NCI-H82 treated with DMSO at 0.1 percent for 48 hours (cell line): ENCODE data around the gene BLCAP.

Experiments
- DNase-seq: peaks from one replicate; lab custom pipeline; 2025; ENCODE audit not compliant: unreplicated experiment; lab: John Stamatoyannopoulos, UW

The BLCAP gene

DNA sequence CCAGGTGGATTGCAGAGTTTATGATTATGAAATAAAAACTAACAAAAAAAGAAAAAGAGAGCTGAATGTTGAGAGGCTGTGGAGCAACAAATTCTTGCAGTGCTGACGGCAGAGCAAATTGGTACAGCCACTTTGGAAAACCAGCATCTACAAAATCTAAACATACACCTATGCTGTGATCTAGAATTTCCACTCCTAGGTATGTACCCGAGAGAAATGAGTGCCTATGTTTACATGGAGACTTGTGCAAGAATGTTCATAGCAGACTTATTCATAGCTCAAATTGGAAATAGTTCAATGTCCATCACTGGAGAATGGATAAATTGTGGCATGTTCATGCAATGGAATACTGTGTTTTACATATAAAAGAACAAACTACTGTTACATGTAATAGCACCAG is 3.0 kb upstream of the BLCAP start:
- no peak for DNase-seq

DNA sequence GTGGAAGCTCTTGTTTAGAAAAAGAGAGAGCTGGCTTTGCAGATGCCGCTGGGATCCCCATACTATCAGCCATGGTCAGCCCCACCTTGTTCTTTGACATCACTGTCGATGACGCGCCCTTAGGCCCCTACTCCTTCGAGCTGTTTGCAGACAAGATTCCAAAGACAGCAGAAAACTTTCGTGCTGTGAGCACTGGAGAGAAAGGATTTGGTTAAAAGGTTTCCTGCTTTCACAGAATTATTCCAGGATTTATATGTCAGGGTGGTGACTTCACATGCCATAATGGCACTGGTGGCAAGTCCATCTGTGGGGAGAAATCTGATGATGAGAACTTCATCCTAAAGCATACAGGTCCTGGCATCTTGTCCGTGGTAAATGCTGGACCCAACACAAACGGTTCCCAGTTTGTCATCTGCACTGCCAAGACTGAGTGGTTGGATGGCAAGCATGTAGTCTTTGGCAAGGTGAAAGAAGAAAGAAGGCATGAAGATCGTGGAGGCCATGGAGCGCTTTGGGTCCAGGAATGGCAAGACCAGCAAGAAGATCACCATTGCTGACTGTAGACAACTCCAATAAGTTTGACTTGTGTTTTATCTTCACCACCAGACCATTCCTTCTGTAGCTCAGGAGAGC is 2.4 kb upstream of the BLCAP start:
- DNase-seq, result no peak

DNA sequence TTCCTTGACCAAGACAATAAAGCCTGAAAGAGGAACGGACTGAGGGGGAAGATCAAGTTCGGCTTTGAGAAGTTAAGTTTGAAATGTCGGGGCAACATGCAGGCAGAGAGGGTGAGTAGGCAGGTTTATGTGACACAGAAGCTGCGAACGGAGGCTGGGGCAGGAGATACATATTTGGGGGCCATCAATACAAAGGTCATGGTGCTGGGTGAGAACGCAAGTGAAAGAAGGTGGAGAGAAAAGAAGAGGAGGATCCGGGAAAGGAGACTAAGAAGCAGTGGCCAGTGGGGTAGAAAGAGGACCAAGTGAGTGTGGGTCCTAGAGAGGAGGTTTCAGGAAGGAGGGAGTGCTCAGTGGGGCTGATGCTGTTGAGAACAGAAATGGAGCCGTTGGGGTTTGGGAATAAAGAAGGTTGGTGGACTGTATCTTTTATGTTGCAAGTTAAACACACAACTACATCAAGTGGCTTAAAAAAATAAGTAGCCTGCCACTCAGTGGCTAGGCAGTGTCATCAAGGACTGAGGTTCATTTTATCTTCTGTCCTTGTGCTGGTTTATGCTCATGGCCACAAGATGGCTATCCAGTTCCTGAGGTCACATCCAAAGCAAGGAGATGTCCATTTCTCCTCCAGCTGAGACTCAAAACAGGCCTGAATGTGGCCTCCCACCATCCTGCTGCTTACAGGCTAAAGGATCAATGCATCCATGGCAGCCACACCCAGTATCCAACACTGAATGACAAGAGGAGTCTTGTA is 1.7 kb upstream of the BLCAP start:
- no peak for DNase-seq

DNA sequence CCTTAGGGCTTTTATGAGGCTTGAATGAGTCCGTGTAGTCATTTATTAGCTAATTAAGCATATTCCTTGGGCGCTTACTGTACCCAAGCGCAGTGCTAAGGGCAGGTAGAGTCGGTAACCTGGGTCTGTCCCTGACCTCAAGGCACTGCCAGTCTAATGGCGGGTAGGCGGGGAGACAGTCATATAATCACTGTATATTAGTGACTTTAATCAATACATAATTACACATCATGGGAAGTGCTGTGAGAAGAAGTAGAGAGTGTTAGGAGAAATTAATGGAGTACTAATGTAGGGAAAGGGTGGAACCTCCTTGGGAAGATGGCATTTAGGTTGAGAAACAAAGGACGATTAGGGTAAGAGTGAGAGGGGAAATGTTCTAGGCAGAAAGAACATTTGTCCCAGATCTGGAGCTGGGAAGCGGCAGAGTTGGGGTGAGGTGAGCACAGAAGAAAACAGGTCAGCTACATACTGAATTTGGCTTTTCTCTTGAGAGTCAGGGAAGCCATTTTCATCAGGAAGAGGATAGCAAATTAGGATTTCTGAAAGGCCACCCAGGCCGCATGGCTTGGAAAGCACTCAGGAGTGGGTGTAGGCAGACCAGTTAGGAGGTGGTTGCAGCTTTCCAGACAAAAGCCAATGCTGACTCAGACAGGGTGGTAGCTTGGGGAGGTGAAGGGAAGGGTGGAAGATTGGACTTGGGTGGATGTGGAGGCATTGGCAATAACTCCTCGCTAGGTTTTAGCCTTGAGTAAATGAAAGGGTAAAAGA is 954 bp upstream of the BLCAP start:
- no peak for DNase-seq

DNA sequence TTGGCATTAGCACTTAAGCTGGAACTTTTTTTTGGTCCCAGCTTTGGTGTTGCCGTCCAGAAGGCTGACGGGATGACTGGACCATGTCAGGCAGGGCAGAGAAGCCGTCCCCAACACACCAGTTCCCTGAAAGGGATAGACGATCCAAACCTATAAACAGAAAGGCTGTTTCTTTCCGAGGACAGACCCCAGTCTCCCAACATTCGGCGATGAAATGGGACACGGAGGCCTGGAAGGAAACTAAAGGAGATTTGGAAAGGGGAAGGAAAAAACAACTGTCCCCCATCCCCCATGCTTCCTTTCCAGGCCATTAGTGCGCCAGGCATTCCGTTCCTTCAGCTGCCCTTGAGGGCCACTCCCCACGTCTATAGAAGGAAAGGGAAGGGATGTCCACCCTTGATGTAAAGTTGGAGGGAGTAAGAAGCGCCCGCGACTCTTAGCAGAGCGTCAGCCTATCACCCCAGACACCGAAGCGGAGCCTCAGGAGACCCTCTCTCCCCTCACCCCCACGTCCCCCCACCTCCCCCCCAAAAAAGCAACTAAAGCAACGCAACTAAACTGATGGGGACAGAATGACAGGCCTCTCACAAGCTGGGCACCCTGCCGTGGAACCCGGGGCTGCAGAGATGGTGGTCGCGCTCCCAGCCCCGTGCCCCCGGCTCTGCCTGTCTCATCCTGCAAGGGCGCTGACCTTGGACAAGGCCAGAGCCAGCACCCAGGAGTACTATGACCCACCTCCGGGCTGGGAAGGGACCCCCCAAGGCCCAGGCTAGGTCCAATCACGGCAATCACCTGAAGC is 638 bp downstream of the BLCAP start:
- DNase-seq, result no peak

DNA sequence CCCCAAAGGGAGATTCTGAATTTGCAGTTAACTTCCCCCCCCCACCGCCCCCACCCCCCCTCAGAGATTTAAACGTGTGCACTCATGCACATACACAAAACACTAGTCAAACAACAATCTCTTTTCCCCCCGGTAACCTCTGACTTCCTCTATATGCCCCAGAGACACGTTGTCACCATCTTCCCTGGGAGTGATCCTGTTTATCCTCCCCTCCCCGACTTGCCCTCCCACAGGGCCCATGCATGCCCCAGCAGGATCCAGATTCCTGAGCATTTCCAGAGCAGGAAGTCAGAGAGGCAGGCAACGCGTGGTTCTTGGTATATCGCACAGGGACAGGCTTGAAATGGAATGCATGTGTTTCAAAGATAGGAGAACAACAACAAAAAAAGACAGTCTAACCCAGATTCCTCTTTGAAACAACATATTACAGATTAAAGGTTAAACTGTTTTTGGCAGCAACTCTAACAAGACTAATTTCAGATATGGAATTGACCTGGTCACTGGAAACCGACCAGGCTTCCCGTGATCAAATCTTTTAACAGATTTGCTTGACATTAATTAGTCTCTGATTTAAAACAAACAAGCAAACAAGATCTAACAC is 1.3 kb downstream of the BLCAP start:
- DNase-seq, result no peak

DNA sequence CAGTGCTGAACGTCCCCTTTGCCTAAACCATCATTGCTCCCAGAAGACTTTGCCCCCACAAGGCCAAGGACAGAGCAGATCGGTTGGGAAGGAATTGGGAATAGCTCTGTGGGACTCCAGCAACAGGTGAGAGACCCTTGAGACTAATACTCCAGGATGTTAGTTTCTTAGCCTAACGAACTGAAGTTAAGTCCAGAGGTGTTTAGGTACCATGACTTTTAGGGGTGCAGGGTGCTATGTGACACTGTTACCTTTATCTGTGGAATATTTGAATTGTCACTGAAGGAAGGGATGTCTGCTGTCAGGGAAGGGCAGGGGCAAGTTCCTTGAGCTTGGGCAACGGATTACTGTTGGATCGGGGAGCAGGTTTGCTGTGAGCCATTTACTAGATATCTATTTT is 1.9 kb downstream of the BLCAP start:
- DNase-seq, result no peak

DNA sequence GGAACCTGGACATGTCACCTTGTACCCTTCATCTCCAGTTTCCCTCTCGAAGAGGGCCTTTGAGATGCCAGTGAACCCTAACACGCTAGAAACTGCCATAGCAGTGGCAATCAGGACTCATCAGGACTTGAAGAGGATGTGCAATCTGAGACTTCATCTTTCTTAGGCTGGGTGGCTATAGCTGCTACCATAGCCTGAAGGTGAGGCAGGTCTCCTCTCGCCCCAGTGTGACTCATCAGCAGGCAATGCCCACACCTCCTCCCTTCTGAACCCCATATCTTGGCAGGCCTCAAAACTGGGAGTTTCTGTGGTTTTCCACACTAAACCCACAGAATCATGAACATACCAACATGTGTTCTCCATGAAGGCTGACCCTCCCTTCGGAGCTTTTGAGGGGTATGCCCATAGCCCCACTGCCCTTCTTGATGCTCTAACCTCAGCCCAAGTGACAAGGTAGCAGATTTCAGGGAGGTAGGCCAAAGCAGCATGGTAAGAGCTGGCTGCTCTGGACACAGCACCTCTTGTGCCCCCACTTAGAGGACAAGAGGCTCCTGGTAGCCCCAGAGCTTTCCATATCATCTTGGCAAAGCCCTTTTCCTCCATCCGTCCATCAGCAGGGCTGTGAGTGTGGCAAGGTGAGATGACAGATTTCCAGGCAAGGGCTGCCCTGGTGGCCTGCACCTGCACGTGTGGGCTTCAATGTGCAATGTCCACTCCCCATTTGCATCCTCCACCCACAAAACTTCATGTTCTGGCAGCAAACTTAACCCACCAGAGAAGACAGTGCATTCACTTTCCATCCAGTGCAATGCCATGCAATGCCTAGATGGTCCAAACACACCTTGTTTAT is 2.6 kb downstream of the BLCAP start:
- DNase-seq, result no peak

DNA sequence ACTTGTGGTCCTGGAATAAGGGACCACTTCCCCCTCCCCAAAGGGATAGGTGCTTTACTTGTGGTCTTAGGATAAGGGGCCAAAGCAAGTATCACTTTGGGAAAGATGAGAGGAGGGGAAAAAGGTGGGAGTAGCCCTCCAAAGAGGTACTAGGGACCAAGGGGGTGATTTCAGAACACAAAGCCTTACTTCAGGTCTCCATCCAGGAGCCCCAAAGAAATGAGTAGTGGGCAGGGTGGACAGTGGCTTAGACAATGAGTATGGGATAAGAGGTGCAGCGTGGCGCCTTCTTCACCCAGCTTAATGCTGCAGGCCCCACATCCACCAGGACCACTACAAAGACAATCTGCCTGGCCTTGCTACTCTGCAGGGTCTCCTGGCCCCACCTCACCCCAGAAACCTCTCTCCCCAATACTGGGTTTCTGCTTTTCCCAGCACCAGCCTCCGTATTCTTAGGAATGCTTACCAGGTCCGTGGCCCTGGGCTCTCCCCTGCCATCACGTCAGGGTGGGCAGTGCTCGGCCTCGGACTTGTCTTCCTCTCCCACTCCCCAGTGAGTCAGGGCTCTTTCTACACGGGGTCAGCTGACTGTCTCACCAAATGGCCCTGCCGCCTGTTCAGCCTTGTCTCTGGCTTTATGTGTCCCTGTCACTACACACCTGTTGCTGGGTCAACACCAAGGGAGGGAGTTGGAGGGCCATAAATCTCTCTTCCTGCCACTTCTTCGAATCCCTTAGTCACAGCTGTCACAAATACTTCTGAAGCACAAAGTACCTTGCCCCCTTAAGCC is 3.6 kb downstream of the BLCAP start:
- peak; percentile 93 for DNase-seq

DNA sequence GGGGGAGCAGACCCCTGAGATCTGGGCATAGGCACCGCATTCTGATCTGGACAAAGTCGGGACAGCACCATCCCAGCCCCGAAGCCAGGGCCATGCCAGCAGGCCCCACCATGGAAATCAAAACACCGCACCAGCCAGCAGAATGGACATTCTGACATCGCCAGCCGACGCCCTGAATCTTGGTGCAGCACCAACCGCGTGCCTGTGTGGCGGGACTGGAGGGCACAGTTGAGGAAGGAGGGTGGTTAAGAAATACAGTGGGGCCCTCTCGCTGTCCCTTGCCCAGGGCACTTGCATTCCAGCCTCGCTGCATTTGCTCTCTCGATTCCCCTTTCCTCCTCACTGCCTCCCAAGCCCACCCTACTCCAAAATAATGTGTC is 4.7 kb downstream of the BLCAP start:
- DNase-seq, result no peak

DNA sequence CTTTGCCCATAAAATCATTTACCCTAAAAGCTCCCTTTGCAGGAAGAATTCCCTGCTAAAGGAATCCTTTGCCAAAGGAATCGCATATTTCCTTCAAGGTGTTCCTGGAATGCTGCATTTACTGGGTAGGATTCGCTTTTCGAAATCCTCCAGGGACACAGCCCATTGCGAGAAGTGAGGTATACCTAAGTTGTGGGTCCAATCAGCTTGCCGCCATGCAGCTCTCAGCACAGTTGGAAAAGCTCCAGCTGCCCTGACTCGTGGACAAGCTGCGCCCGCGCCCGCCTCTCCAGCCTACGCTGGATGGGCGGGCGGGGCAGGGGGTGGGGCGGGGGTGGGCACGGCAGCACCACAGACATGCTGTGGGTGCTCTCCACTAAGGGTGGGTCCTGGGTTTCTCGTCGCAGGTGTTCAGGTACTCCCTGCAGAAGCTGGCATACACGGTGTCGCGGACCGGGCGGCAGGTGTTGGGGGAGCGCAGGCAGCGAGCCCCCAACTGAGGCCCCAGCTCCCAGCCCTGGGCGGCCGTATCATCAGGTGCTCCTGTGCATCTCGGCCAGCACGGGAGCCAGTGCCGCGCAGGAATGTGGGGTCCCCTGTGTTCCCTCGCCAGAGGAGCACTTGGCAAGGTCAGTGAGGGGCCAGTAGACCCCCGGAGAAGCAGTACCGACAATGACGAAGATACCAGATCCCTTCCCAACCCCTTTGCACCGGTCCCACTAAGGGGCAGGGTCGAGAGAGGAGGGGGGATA is 5.2 kb downstream of the BLCAP start:
- no peak for DNase-seq

DNA sequence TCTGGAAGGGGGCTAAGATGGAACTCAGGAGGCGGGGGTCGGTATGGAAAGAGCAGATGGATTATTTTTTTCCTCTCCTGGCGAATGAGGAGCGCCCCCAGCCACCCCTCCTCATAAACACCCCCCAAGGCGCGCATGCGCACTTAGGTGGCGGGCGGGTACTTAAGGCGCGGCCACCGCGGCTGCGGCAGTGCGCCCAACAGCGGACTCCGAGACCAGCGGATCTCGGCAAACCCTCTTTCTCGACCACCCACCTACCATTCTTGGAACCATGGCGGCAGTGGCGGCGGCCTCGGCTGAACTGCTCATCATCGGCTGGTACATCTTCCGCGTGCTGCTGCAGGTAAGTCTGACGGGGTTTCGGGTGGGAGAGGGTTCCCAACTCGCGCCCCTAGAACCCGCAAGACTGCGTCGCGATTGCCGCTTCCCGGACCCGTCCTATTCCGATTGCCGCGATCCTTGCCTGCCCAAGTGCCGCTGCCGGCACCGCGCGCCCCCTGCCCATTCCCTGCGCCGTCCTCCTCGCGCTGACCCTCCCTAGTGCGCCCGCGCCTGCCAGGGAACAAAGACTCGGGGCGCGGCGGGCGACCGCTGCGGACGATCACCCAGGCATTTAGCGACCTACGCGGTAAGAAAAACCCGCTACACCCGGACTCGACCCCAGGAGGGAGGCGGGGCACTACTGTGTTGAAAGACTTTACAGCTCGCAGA is 6.5 kb downstream of the BLCAP start, which contains the start of gene NNAT:
NNAT (plus strand) TSS at position 190 of the 711 bp plus-strand sequence; CDS start at position 272, 82 bp downstream.
- no peak for DNase-seq

DNA sequence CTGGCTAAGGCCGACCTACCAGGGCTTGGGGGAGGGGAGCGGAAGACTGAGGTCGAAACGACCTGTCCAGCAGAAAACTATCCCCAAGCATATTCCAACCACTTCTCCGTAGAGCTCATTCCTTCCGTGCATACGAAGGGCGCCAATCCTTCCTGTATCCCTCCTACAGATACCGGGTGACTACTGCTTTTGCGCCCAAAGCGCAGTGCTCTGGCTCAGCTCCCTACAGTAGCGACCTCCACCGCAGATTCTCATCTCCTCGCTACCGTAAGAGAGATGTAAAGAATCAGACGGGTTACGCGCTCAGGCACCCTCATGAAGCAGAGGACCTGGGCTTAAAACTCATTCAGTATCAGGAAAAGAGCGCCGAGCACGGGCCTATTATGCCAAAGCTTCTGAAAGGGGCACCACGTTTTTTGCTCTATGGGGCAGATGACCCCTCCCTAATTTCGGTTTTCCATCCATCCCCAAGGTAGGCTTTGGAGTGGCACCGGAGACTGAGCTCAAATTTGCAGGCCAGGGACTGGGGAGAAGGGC is 7.2 kb downstream of the BLCAP start:
- no peak for DNase-seq

DNA sequence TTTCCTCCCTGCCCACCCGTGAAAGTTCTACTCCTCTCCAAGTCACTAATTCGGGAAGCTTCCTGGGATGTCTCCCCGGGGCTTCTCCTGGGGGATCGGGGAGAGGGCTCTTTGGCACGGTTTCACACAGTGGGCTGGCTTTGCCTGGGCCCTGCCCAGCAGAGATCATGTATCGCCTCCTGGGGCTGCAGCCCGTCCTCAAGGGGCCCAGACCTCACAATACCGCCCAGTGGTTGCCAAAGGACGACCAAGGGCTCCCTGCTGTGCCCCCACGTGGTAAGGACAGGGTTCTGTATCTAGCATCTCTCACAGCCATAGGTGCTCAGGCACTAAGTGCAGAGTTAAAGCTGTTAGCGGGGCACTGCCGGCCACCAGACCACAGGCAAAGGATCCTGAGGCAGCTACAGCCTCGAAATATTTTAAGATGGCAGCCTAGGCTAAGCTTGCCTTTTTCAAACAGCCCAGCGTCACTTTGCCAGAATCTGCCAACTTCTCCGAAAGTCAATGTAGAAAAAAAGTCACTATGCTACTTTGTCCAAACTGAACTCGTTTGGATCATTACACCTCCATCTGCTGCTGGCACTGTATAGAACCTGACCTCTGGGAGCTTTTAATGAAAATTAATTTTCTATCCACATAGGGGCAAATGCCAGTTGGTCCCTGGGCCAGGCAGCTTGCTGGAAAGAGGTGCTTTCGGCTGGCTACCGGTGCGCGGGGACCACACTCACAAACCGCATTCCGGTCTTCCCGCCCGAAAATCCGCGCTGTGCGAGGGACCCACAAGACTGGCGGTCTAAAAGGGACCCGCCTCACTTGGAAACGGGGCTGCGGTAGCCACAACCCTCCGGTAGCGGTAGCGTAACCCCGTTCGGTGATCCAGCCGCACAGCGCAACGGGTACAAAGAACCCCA is 7.9 kb downstream of the BLCAP start:
- DNase-seq, result peak; percentile 57

DNA sequence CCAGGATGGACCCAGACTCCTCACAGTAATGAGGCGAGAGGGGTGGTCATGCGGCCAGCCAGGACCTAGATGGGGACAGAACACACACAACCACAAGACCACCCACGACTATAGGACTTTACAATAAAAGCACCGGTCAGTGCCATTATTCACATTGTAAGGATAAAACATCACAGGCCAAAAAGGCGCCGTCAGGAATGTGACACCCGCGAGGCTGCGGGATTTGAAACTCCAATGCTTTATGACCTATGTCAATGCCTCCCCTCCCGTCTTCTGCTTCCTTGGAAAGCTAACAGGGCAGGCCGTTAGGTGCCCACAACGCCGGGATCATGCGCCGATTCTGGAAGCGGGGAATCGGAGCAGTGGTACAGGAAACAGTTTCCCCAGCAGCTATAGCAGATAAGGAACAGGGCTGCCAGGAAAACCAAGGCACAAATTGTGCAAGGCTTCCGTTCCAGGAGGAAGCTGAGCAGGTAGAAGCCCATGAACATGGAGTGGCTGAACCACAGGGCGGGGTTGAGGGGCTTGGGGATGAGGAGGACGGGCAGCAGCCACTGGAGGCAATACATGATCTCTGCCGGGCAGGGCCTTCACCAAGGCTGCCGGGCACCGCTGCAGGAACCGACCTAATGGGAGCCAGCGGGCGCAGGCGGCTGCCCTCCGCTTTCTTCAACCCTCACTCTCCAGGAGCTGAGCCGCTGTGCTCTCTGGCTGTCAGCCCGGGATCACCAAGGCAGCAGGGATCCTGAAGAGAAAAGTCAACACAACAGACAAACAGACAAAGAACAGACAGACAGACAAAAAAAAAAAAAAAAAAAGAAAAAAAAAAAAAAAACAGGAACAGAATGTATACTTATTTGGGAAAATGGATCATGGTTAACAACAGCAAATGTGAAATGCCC is 8.8 kb downstream of the BLCAP start:
- DNase-seq, result no peak
